ENCODE measurements around the gene KCTD7. TPM values are rescaled to one million over a fixed set of nuclear protein-coding genes. Genes with fewer than 3 reads are reported as not detected.
"Not testable (repeated sequence)": the region's sequence is repeated elsewhere in the genome, so short reads cannot be mapped to it uniquely, and the experiment has no call there.

Gene KCTD7
- polyA plus RNA-seq, 1 donor from 2014 or later = 79.4 TPM

DNA sequence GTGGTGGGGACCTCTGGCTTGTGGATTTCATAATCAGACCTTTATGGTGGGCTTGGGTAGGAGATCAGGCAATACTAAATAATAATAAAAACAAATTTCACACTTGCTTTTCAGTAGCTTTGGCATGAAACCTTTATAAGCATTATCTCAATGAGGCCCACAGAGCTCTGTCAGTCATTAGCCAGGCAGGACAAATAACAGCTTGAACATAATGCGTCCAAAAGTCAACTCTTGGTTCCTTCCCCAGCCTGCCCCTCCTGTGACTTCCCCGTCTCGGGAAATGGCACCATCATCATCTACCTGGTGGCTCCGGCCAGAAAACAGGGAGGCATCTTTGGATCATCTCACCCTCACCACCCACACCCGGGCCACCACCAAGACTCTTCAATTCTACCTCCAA is 40.8 kb downstream of the KCTD7 start:
- Histone ChIP-seq H3K9ac (ENCODE audit: low read length) (no peak overlapping the region), H3K27ac (ENCODE audit: low read length) (no peak overlapping the region), H4K20me1 (ENCODE audit: insufficient read depth) (no peaks in the 10 kb centered on the region), H3K36me3 (ENCODE audit: insufficient read depth, low read length) (no peaks in the 10 kb centered on the region), H3K9me2 (ENCODE audit: insufficient read depth, low read length) (no peaks in the 10 kb centered on the region), H3K79me2 (replicated peaks; ENCODE audit: insufficient read depth, low read length) (no peaks in the 10 kb centered on the region), H3K9me3 (ENCODE audit: low read length) (no peaks in the 10 kb centered on the region), H2AFZ (ENCODE audit: low read depth, low read length) (no peak overlapping the region), H3K27me3 (ENCODE audit: insufficient read depth, low read depth, low read length) (no peaks in the 10 kb centered on the region), H3K4me3 (ENCODE audit: low read length) (no peak overlapping the region), H3K4me2 (ENCODE audit: low read length) (no peak overlapping the region), H3F3A (ENCODE audit: insufficient read depth, low read length, poor library complexity, severe bottlenecking) (no peaks in the 10 kb centered on the region)
- TF ChIP-seq EP300 (conservative IDR thresholded peaks at IDR 0.05; ENCODE audit: poor library complexity, severe bottlenecking) = no peak
- no peak for TF ChIP-seq TAF1 (IDR thresholded peaks at IDR 0.05; ENCODE audit: low read depth)
- TF ChIP-seq MXI1 (conservative IDR thresholded peaks at IDR 0.05; ENCODE audit: poor library complexity, severe bottlenecking) = no peak
- no peak for TF ChIP-seq RAD21 (conservative IDR thresholded peaks at IDR 0.05)
- TF ChIP-seq, protein P1, sequence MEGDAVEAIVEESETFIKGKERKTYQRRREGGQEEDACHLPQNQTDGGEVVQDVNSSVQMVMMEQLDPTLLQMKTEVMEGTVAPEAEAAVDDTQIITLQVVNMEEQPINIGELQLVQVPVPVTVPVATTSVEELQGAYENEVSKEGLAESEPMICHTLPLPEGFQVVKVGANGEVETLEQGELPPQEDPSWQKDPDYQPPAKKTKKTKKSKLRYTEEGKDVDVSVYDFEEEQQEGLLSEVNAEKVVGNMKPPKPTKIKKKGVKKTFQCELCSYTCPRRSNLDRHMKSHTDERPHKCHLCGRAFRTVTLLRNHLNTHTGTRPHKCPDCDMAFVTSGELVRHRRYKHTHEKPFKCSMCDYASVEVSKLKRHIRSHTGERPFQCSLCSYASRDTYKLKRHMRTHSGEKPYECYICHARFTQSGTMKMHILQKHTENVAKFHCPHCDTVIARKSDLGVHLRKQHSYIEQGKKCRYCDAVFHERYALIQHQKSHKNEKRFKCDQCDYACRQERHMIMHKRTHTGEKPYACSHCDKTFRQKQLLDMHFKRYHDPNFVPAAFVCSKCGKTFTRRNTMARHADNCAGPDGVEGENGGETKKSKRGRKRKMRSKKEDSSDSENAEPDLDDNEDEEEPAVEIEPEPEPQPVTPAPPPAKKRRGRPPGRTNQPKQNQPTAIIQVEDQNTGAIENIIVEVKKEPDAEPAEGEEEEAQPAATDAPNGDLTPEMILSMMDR (IDR thresholded peaks at IDR 0.05; ENCODE audit: poor library complexity, severe bottlenecking) = no peak
- no peak for TF ChIP-seq EZH2 (IDR thresholded peaks at IDR 0.05; ENCODE audit: borderline replicate concordance, insufficient read depth, low read length, poor library complexity, severe bottlenecking)

DNA sequence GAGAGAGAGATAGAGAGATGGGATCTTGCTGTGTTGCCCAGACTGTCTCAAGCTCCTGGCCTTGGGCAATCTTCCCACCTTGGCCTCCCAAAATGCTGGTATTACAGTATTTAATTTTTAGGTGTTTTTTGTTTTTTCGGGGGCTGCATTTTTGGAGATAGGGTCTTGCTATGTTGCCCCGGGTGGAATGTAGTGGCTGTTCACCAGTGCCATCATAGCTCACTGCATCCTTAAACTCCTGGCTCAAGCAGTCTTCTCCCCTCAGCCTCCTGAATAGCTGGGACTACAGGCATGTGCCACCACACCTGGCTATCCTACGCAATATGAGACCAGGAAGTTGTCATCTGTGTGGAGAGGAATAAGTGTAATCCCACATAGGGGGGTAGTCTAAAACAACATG is 42.4 kb downstream of the KCTD7 start:
- Histone ChIP-seq H3K79me2 (replicated peaks; ENCODE audit: insufficient read depth, low read length) (no peaks in the 10 kb centered on the region), H3K27me3 (ENCODE audit: insufficient read depth, low read depth, low read length) (no peaks in the 10 kb centered on the region), H3K36me3 (ENCODE audit: insufficient read depth, low read length) (no peaks in the 10 kb centered on the region), H4K20me1 (ENCODE audit: insufficient read depth) (no peaks in the 10 kb centered on the region), H2AFZ (ENCODE audit: low read depth, low read length) (no peak overlapping the region), H3K4me3 (ENCODE audit: low read length) (no peak overlapping the region), H3K27ac (ENCODE audit: low read length) (no peak overlapping the region), H3K9me3 (ENCODE audit: low read length) (no peaks in the 10 kb centered on the region), H3K9ac (ENCODE audit: low read length) (no peak overlapping the region), H3K4me2 (ENCODE audit: low read length) (no peak overlapping the region), H3F3A (ENCODE audit: insufficient read depth, low read length, poor library complexity, severe bottlenecking) (no peaks in the 10 kb centered on the region), H3K9me2 (ENCODE audit: insufficient read depth, low read length) (no peaks in the 10 kb centered on the region)
- TF ChIP-seq RAD21 (conservative IDR thresholded peaks at IDR 0.05) (no peak), TAF1 (IDR thresholded peaks at IDR 0.05; ENCODE audit: low read depth) (no peak), EP300 (conservative IDR thresholded peaks at IDR 0.05; ENCODE audit: poor library complexity, severe bottlenecking) (no peak), MXI1 (conservative IDR thresholded peaks at IDR 0.05; ENCODE audit: poor library complexity, severe bottlenecking) (no peak), POLR2AphosphoS5 (IDR thresholded peaks at IDR 0.05) (no peak), EZH2 (IDR thresholded peaks at IDR 0.05; ENCODE audit: borderline replicate concordance, insufficient read depth, low read length, poor library complexity, severe bottlenecking) (no peak), SMC3 (conservative IDR thresholded peaks at IDR 0.05; ENCODE audit: poor library complexity) (no peak)
- TF ChIP-seq, protein P2, sequence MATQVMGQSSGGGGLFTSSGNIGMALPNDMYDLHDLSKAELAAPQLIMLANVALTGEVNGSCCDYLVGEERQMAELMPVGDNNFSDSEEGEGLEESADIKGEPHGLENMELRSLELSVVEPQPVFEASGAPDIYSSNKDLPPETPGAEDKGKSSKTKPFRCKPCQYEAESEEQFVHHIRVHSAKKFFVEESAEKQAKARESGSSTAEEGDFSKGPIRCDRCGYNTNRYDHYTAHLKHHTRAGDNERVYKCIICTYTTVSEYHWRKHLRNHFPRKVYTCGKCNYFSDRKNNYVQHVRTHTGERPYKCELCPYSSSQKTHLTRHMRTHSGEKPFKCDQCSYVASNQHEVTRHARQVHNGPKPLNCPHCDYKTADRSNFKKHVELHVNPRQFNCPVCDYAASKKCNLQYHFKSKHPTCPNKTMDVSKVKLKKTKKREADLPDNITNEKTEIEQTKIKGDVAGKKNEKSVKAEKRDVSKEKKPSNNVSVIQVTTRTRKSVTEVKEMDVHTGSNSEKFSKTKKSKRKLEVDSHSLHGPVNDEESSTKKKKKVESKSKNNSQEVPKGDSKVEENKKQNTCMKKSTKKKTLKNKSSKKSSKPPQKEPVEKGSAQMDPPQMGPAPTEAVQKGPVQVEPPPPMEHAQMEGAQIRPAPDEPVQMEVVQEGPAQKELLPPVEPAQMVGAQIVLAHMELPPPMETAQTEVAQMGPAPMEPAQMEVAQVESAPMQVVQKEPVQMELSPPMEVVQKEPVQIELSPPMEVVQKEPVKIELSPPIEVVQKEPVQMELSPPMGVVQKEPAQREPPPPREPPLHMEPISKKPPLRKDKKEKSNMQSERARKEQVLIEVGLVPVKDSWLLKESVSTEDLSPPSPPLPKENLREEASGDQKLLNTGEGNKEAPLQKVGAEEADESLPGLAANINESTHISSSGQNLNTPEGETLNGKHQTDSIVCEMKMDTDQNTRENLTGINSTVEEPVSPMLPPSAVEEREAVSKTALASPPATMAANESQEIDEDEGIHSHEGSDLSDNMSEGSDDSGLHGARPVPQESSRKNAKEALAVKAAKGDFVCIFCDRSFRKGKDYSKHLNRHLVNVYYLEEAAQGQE (IDR thresholded peaks at IDR 0.05; ENCODE audit: borderline replicate concordance) = no peak
- TF ChIP-seq, protein P1 (IDR thresholded peaks at IDR 0.05; ENCODE audit: poor library complexity, severe bottlenecking) = no peak

DNA sequence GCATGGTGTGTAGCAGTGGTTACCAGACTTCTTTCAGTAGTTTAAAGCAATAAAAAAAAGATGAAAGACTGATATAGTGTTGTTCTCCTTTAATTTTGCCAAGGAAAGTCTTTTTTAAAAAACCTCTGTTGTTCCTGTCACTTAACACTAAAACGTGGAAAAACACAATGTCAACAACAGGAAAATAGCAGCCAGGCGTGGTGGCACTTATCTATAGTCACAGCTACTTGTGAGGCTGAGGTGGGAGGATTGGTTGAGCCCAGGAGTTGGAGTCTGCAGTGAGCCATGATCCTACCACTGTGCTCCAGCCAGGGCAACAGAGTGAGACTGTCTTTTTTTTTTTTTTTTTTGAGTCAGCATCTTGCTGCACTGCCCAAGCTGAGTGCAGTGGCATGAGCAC is 42.8 kb downstream of the KCTD7 start:
- not testable (repeated sequence) for H3F3A ChIP-seq (ENCODE audit: insufficient read depth, low read length, poor library complexity, severe bottlenecking); H3K9me3 ChIP-seq (ENCODE audit: low read length); H3K36me3 ChIP-seq (ENCODE audit: insufficient read depth, low read length); H3K9ac ChIP-seq (ENCODE audit: low read length); H3K27ac ChIP-seq (ENCODE audit: low read length); H3K79me2 ChIP-seq (replicated peaks; ENCODE audit: insufficient read depth, low read length); H4K20me1 ChIP-seq (ENCODE audit: insufficient read depth); H3K27me3 ChIP-seq (ENCODE audit: insufficient read depth, low read depth, low read length); H3K4me3 ChIP-seq (ENCODE audit: low read length); H2AFZ ChIP-seq (ENCODE audit: low read depth, low read length); H3K4me2 ChIP-seq (ENCODE audit: low read length); H3K9me2 ChIP-seq (ENCODE audit: insufficient read depth, low read length)

DNA sequence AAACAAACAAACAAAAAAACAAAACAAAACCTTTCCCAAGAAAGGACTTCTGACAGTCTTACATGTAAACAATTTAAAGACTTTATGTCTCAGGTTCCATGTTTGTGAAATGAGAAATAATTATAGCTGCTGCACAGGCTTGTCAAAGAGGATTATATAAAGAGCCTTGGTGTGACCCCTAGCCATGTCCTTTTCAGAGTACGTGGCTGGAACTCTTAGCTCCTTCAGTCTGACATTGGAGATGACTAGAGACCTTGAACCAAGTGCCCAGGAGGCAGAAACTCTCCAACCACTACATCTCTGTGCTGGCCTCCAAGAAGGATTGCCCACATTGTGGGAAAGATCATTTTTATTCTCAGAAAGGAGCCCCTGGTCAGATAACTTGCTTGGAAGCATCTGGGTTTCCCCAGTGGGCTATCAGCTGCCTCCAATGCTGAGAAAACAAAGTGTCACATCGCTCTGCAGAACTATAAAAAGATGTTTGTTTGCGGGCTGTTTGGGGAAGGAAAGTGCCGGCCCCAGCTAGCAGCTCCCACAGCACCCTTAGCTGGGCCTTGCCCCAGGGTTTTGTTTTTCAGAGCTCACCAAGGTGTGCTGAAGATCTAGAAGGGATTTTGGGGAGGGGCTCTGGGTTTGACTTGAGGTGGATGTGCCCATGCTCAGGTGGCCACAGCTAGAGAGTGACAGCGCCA is 43.9 kb downstream of the KCTD7 start:
- not testable (repeated sequence) for H3K36me3 ChIP-seq (ENCODE audit: insufficient read depth, low read length); H3K79me2 ChIP-seq (replicated peaks; ENCODE audit: insufficient read depth, low read length); H3K4me3 ChIP-seq (ENCODE audit: low read length); H3K27ac ChIP-seq (ENCODE audit: low read length); H3K9ac ChIP-seq (ENCODE audit: low read length); H3F3A ChIP-seq (ENCODE audit: insufficient read depth, low read length, poor library complexity, severe bottlenecking); H3K9me2 ChIP-seq (ENCODE audit: insufficient read depth, low read length); H3K9me3 ChIP-seq (ENCODE audit: low read length); H2AFZ ChIP-seq (ENCODE audit: low read depth, low read length); H3K27me3 ChIP-seq (ENCODE audit: insufficient read depth, low read depth, low read length); H3K4me2 ChIP-seq (ENCODE audit: low read length); H4K20me1 ChIP-seq (ENCODE audit: insufficient read depth)
